NAMALWA (cell line): ENCODE data around the gene CFAP70.
A peak's percentile ranks its signal among the peaks of the same experiment; 100 is the strongest.

Experiments used
- DNase-seq: peaks from one replicate; pipeline ENCODE4 v3.0.0-alpha.2; 2015; ENCODE audit warnings: low spot score

Gene CFAP70

GRCh38 chr10:73252445-73253224 is 106.0 kb downstream of the CFAP70 start, which contains the start of gene MRPS16:
Gene MRPS16, minus strand, starts transcription at chr10:73252644. Its CDS starts 162 bp downstream, at chr10:73252482.
- DNase-seq: peak; percentile 91

GRCh38 chr10:73251683-73252444 is 106.8 kb downstream of the CFAP70 start:
- no peak for DNase-seq

GRCh38 chr10:73248259-73248724 is 110.4 kb downstream of the CFAP70 start:
- peak; percentile 1 for DNase-seq

- DNase-seq: peak; percentile 45
Measured at GRCh38 chr10:73247509-73248258, 111.0 kb downstream of the CFAP70 start.

GRCh38 chr10:73246646-73247508 is 111.8 kb downstream of the CFAP70 start, which contains the start of gene DNAJC9:
Gene DNAJC9, minus strand, starts transcription at chr10:73247255. Its CDS starts 66 bp downstream, at chr10:73247189.
- DNase-seq: peak; percentile 91

GRCh38 chr10:73246322-73246645 is 112.4 kb downstream of the CFAP70 start:
- no peak for DNase-seq

- DNase-seq: peak; percentile 5
Measured at GRCh38 chr10:73244866-73245477, 113.7 kb downstream of the CFAP70 start.

GRCh38 chr10:73239908-73240307 is 118.8 kb downstream of the CFAP70 start:
- DNase-seq: no peak

GRCh38 chr10:73238990-73239566 is 119.6 kb downstream of the CFAP70 start:
- no peak for DNase-seq

- DNase-seq: no peak
Measured at GRCh38 chr10:73234695-73235094, 124.0 kb downstream of the CFAP70 start.

- DNase-seq: no peak
Measured at GRCh38 chr10:73233883-73234282, 124.8 kb downstream of the CFAP70 start.

- DNase-seq: peak; percentile 8
Measured at GRCh38 chr10:73232887-73233286, 125.8 kb downstream of the CFAP70 start.

- no peak for DNase-seq
Measured at GRCh38 chr10:73229567-73229966, 129.1 kb downstream of the CFAP70 start.

- no peak for DNase-seq
Measured at GRCh38 chr10:73228247-73228646, 130.4 kb downstream of the CFAP70 start.

GRCh38 chr10:73226663-73227062 is 132.0 kb downstream of the CFAP70 start:
- DNase-seq: no peak

GRCh38 chr10:73225518-73225917 is 133.1 kb downstream of the CFAP70 start:
- DNase-seq: no peak

- DNase-seq: no peak
Measured at GRCh38 chr10:73220989-73221388, 137.7 kb downstream of the CFAP70 start.

GRCh38 chr10:73219384-73219783 is 139.3 kb downstream of the CFAP70 start:
- no peak for DNase-seq

- DNase-seq: peak; percentile 43
Measured at GRCh38 chr10:73218431-73219191, 140.1 kb downstream of the CFAP70 start.

- DNase-seq: no peak
Measured at GRCh38 chr10:73217628-73218027, 141.0 kb downstream of the CFAP70 start.
